Keratinocyte (primary cell): ENCODE measurements around the gene B9D1.

Experiments used
- CTCF ChIP-seq, 3 experiments: IDR thresholded peaks in 1 of 3; conservative IDR thresholded peaks in 1 of 3; optimal IDR thresholded peaks in 1 of 3; 2 replicates in 2 of 3; 3 replicates in 1 of 3; pipeline versions ENCODE3 to v1.5.1; 2011; ENCODE audit warnings: low read length in 3 of 3, mild to moderate bottlenecking in 3 of 3, moderate library complexity in 2 of 3, control low read depth in 1 of 3, inconsistent platforms in 1 of 3; ENCODE audit not compliant: insufficient read depth in 2 of 3; ENCODE audit errors: extremely low read depth in 1 of 3
- EZH2 ChIP-seq: IDR thresholded peaks from one replicate; pipeline ENCODE4 v1.6.1; 2012; ENCODE audit warnings: inconsistent platforms, mild to moderate bottlenecking, low read length, moderate library complexity

GRCh38 chr17:19359151-19359550 lies 3.4 kb downstream of the B9D1 start:
- TF ChIP-seq CTCF (optimal IDR thresholded peaks at IDR 0.05 in 1 of 3, IDR thresholded peaks at IDR 0.05 in 1 of 3, conservative IDR thresholded peaks at IDR 0.05 in 1 of 3; ENCODE audit: extremely low read depth in 1 of 3, insufficient read depth in 2 of 3, low read length in 3 of 3) (no peak), EZH2 (no peak)
